Heart right ventricle (tissue), 16 donors: ENCODE data around the gene ATG9B. TPM values are rescaled to one million over a fixed set of nuclear protein-coding genes. Genes with fewer than 3 reads are reported as not detected.

Source experiments
- ATAC-seq, 8 donors: fragments of 200-7000 bp; cut with Tn5 transposase; one replicate each; pipeline ENCODE4 v1.9.1; 2020; ENCODE audit warnings: mild to moderate bottlenecking in 8 of 8, moderate library complexity in 8 of 8, moderate number of reproducible peaks in 1 of 8
- DNase-seq, 2 donors: peaks; one replicate each; pipeline ENCODE4 v3.0.0-alpha.2; 2020
- H3K27ac ChIP-seq, 10 donors: fragments of 200-600 bp; sonication (generic) in 2 of 10; one replicate each; pipeline versions ENCODE4 v1.5.0 to v1.8.0; 2020 to 2022; ENCODE audit warnings: mild to moderate bottlenecking in 3 of 10
- H3K27me3 ChIP-seq, 7 donors: fragments of 200-600 bp; one replicate each; pipeline ENCODE4 v1.8.0; 2021 to 2022; ENCODE audit warnings: mild to moderate bottlenecking in 2 of 7
- H3K36me3 ChIP-seq, 9 donors: fragments of 200-600 bp; sonication (generic) in 1 of 9; one replicate each; pipeline versions ENCODE4 v1.5.0 to v1.8.0; 2020 to 2022; ENCODE audit warnings: mild to moderate bottlenecking in 2 of 9
- H3K4me1 ChIP-seq, 9 donors: fragments of 200-600 bp; sonication (generic) in 1 of 9; one replicate each; pipeline versions ENCODE4 v1.5.0 to v1.8.0; 2020 to 2022; ENCODE audit warnings: mild to moderate bottlenecking in 4 of 9
- H3K4me3 ChIP-seq, 10 donors: fragments of 200-600 bp; sonication (generic) in 2 of 10; one replicate each; pipeline versions ENCODE4 v1.5.0 to v1.8.0; 2020 to 2022; ENCODE audit warnings: mild to moderate bottlenecking in 7 of 10, moderate library complexity in 2 of 10
- H3K9me3 ChIP-seq, 11 donors: fragments of 200-600 bp in 10 of 11; sonication (generic) in 2 of 11; one replicate each; pipeline versions ENCODE4 v1.5.0 to v1.8.0; 2013 to 2022; ENCODE audit warnings: mild to moderate bottlenecking in 2 of 11, control low read depth in 1 of 11, moderate library complexity in 1 of 11
- WGBS, 2 donors: extraction: QIAGEN DNeasy Blood & Tissue Kit; methylation state at CpG; one replicate each; pipeline ENCODE4 v1.1.7; 2013; ENCODE audit warnings: inconsistent platforms in 1 of 2; 5-methylcytosine and 5-hydroxymethylcytosine counted together
- intact Hi-C, 10 donors: fragments of 100-400 bp; cut with DNase I; formaldehyde crosslinking; loops; one replicate each; pipeline versions ENCODE4 v1.11.1 to v1.14.2; 2022
- polyA plus RNA-seq, 2 donors: library from polyadenylated mRNA; stranded (reverse); fragments of 200-250 nt; gene quantifications; one replicate each; pipeline ENCODE4 v1.2.3, GENCODE V29; 2013
- total RNA-seq, 10 donors: library from RNA; stranded (reverse); fragmentation: NEBNext Ultra II Directional in 3 of 10; extraction: Animal tissue kit (Norgen Biotek cat#: 25700) in 3 of 10; gene quantifications; one replicate each; pipeline versions ENCODE4 v1.2.1 to v1.2.4, GENCODE V29; 2021 to 2023
- TF ChIP-seq, protein P1 (sequence below), 9 donors: fragments of 200-600 bp; sonication (generic) in 2 of 9; IDR thresholded peaks; one replicate each; pipeline versions ENCODE4 v1.5.0 to v1.8.0; 2021 to 2022; ENCODE audit warnings: antibody characterized with exemption in 9 of 9, mild to moderate bottlenecking in 5 of 9, moderate library complexity in 1 of 9
- donor health status: Arrhythmogenic right ventricular cardiomyopathy.
- donor health status: ischemic (EF 13 %, LVEDD 7.1; RV severe dilation, severe dysfunction).
- donor health status: healthy with polysubstance abuse.
- donor health status: DM: no; HTN: yes; CAD: no.
- donor health status: DM: no; HTN: no; CAD: no.
- donor health status: ischemic (EF 25% LVEDD 6.9; RV normal size, moderate dysfunction).
- donor health status: ischemic (EF 25% LVEDD 5.7; RV mildly dilated, moderate dysfunction).
- donor health status: healthy.
- donor health status: DM: yes; HTN: yes; CAD: no.
- donor health status: Ischemic cardiomyopathy.
- donor health status: ischemic (EF 35%, LVEDD 5.7; RV mildly dilated, moderate dysfunction).
- donor health status: nonischemic (EF 11% LVEDD 7.7; RV severe dilation, severe dysfunction).
- donor health status: DM: yes; HTN: yes; CAD: no.
- donor health status: PGD.
- donor health status: ischemic (EF 29% LVEDD 5.4; RV normal size, mild dysfunction).
- donor health status: nonischemic (EF 23%, LVEDD 6.1; RV moderate dilation, normal function).

Gene ATG9B
- total and polyA plus RNA-seq, 12 donors, result 0.09 to 0.59 (median 0.39) TPM; not detected in 7

DNA sequence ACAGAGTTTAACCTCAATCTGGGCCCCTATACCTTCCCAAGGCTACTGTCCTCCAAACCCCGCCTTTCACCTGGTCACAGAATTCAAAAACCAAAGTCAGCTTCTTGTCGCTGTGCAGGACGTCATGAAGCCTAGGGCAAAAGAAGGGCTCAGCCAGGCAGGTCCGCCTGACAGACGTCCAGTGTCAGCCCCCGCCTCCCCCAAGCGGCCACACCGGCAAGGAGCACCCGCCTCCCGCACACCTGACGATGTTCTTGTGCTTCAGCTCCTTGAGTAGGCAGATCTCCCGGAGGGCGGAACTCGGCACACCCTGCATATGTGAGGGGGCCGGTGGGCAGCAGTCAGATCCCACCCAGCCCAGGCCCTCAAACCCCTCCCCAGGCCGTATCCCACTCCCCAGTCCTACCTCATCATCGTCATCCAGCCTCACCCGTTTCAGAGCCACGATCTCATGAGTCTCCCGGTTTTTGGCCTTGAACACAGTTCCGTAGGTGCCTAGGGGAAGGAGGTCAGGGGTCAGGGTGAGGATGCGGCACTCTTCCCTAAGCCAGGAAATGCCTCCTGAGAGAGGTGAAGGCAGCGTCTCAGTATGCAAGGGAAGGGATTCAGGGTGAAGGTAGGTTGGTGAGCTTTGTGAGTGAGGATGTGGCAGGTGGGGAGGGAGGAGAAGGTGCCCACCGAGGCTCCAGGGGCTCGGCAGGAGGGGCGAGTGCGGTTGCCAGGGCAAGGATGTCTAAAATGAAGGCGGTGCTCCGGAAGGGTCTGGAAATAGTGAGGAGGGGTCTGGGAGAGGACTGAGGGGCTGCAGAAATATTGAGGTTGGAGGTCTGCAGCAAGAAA lies 32.6 kb upstream of the ATG9B start:
- H3K27me3 ChIP-seq, result no peaks in the 10 kb centered on the region
- no peak for ATAC-seq
- DNase-seq, result no peak
- H3K36me3 ChIP-seq, result peaks cover 0 to 10% (median 0%) of the 10 kb centered on the region in 9 donors
- peak overlapping the region; percentile 7 to 95 (median 74) for H3K4me3 ChIP-seq
- WGBS, 2 donors, result 40 to 41% methylated on average over 29 of the region's 29 CpGs
- TF ChIP-seq, protein P1, sequence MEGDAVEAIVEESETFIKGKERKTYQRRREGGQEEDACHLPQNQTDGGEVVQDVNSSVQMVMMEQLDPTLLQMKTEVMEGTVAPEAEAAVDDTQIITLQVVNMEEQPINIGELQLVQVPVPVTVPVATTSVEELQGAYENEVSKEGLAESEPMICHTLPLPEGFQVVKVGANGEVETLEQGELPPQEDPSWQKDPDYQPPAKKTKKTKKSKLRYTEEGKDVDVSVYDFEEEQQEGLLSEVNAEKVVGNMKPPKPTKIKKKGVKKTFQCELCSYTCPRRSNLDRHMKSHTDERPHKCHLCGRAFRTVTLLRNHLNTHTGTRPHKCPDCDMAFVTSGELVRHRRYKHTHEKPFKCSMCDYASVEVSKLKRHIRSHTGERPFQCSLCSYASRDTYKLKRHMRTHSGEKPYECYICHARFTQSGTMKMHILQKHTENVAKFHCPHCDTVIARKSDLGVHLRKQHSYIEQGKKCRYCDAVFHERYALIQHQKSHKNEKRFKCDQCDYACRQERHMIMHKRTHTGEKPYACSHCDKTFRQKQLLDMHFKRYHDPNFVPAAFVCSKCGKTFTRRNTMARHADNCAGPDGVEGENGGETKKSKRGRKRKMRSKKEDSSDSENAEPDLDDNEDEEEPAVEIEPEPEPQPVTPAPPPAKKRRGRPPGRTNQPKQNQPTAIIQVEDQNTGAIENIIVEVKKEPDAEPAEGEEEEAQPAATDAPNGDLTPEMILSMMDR (IDR thresholded peaks at IDR 0.05), result no peak
- no peaks in the 10 kb centered on the region for H3K9me3 ChIP-seq
- intact Hi-C loops, result loop anchor here in 2 of 10 donors (2.0 to 10.0 kb wide), 2 partner anchors 26 to 58 kb away; no protein-coding TSS in a partner anchor
- peaks cover 26 to 42% (median 38%) of the 10 kb centered on the region in 9 donors for H3K4me1 ChIP-seq
- peak overlapping the region in 1 of 10 donors; percentile 98 for H3K27ac ChIP-seq

DNA sequence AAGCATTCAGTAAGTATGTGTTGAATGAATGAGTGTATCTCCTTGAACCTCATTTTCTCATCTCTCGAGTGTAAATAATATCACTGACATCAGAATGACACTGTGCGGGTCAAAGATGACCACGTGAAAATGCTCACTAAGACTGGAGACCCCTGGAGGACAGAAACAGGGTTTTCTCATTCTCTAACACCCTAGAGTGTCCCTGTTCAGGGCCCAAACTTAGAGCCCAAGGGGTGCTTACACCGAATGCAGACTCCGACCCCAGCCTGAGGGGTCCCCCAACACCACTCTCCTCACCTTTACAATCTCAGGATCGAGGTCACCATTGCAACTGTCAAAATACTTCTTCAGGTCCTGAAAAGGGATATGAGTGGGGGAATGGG lies 32.0 kb upstream of the ATG9B start:
- ATAC-seq (no peak), DNase-seq (no peak)
- Histone ChIP-seq H3K27me3 (no peaks in the 10 kb centered on the region), H3K4me1 (peaks cover 22 to 40% (median 33%) of the 10 kb centered on the region in 9 donors), H3K4me3 (no peak overlapping the region), H3K27ac (no peak overlapping the region), H3K36me3 (peaks cover 0 to 7% (median 0%) of the 10 kb centered on the region in 9 donors), H3K9me3 (no peaks in the 10 kb centered on the region)
- TF ChIP-seq, protein P1 (IDR thresholded peaks at IDR 0.05), result no peak
- intact Hi-C loops, result loop anchor here in 2 of 10 donors (2.0 to 10.0 kb wide), 2 partner anchors 25 to 59 kb away; no protein-coding TSS in a partner anchor
- WGBS, 2 donors, result 87 to 91% methylated on average over 6 of the region's 6 CpGs

DNA sequence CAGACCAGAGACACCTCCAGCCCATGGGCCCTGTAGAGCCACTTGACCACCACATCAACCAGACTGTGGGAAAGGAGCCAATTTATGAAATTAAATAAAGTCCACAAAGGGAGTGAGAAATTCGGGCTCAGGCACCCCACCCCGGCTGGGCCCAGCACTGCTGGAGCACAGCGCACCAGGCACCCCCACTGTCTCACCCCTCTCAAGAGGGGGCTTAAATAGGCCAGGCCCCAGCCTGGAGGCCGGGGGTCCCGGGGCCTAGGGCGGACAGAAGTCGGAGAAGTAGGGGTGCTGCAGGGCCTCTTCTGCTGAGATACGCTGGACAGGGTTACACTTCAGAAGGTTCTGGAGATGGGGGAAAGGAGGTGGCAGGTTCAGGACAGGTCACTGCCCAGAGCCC lies 29.5 kb upstream of the ATG9B start:
- Histone ChIP-seq H3K27me3 (peaks cover 0 to 15% (median 0%) of the 10 kb centered on the region in 7 donors), H3K36me3 (peaks cover 0 to 7% (median 0%) of the 10 kb centered on the region in 9 donors), H3K9me3 (no peaks in the 10 kb centered on the region), H3K4me1 (peaks cover 14 to 28% (median 23%) of the 10 kb centered on the region in 9 donors), H3K4me3 (no peak overlapping the region), H3K27ac (no peak overlapping the region)
- no peak for ATAC-seq
- WGBS, 2 donors, result 84 to 98% methylated on average over 8 of the region's 8 CpGs
- TF ChIP-seq, protein P1 (IDR thresholded peaks at IDR 0.05), result no peak
- intact Hi-C loops, result loop anchor here in 1 of 10 donors (10.0 kb wide), 1 partner anchor 61 kb away; no protein-coding TSS in a partner anchor
- DNase-seq, result no peak

DNA sequence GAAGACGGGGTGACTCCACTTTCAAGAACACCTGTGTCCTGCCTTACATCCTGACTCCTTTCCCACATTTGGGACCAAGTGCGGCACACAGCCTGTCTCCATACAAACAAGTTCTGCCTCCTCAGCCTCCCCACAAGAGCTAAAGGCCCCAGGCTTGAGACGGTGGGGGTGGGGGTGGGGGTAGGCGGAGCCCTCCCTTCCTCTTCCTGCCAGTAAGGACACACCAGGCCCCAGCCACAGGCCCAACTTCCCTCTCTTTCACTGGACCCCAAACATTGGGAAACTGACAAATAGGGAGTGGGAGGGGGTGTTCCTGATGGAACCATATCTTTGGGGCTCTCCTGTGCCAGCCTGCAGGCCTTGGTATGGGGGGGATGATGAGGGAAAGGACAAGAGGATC lies 28.8 kb upstream of the ATG9B start:
- peaks cover 0 to 15% (median 0%) of the 10 kb centered on the region in 7 donors for H3K27me3 ChIP-seq
- peaks cover 10 to 22% (median 18%) of the 10 kb centered on the region in 9 donors for H3K4me1 ChIP-seq
- no peak for ATAC-seq
- H3K36me3 ChIP-seq, result peaks cover 0 to 7% (median 0%) of the 10 kb centered on the region in 9 donors
- H3K9me3 ChIP-seq, result no peaks in the 10 kb centered on the region
- H3K27ac ChIP-seq, result no peak overlapping the region
- no peak overlapping the region for H3K4me3 ChIP-seq
- 75 to 82% methylated on average over 4 of the region's 4 CpGs for WGBS, 2 donors
- TF ChIP-seq, protein P1 (IDR thresholded peaks at IDR 0.05), result no peak
- intact Hi-C loops, result loop anchor here in 1 of 10 donors (10.0 kb wide), 1 partner anchor 62 kb away; no protein-coding TSS in a partner anchor
- DNase-seq, result no peak
